Endometrium (tissue), 2 donors: Measurements from ENCODE around the gene DOCK4.
"Not testable (repeated sequence)": the region's sequence is repeated elsewhere in the genome, so short reads cannot be mapped to it uniquely, and the experiment has no call there.

Source experiments
- FAIRE-seq: peaks from 2 replicates; lab custom pipeline; 2012; peaks lifted over from hg19 to GRCh38; lab: Jason Lieb, UNC
- donor health status: control.
- donor health status: control.

The DOCK4 gene

GRCh38 chr7:111952783-111953182 is 253.4 kb downstream of the DOCK4 start:
- no peak for FAIRE-seq

GRCh38 chr7:111951052-111951451 is 255.1 kb downstream of the DOCK4 start:
- no peak for FAIRE-seq

DNA sequence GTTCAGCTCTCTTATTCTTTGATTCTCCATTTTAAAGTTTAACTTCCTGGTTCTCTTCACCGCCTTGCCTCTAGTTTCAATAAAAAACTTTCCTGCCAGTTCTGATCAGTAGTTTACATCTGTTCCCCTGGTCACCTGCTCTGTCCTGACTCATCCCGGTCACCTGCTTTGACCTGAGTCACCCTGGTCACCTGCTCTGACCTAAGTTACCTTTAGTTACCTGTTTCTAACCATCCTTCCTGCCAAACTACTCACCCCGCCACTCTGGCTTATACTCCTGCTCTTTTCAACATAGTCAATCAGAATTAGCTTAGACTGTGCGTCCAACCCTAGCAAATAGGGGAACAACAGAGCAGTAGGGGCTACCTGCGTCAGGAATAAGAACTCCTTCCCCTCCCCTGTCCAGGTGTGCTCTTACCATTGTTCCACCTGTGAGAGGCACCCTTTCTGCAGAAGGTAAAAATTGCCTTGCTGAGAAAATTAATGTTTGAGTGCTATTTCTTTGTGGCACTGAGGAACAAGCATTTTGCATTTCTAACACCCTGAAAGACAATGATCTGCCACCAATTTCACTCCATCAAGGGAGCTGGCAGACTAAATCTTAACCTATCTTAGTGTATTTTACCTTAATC is 263.6 kb downstream of the DOCK4 start:
- FAIRE-seq, result no peak

GRCh38 chr7:111937163-111937562 is 269.0 kb downstream of the DOCK4 start:
- FAIRE-seq, result no peak

DNA sequence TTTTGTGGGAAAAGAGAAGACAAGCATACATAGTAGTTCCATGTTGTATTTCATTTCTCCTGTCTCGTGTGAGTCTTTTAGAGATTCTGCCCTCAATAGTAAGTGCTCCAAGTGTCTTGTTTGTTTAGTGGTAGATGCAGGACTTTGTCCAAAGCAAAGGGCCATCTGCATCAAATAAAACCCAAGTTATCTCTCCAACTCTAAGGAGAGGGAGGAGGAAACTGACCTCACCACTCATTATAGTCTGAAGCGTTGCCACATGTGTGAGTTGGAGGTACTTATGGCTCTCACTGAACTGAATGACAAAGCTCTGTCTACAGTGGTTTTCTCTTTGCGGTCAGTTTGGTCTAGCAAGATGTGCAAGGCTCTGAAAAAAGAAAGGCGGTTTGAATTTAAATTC is 272.6 kb downstream of the DOCK4 start:
- no peak for FAIRE-seq

DNA sequence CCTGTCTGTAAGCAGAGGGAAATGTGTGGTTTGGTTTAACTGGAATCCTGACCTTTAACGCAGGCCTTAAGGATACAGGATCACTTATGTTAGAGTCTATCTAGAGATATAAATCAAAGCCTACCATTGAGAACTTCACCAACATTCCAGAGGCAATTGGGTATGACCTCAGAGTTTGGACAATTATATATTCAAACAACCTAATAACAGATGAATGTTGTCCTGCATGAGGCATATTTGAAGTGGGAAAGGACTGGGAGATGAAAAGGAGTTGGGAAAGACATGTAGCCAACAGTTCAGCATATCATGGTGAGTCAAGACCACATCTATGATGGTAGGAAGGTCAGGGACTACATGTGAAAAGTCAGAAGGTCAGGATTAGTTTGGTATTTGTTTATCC is 274.2 kb downstream of the DOCK4 start:
- no peak for FAIRE-seq

DNA sequence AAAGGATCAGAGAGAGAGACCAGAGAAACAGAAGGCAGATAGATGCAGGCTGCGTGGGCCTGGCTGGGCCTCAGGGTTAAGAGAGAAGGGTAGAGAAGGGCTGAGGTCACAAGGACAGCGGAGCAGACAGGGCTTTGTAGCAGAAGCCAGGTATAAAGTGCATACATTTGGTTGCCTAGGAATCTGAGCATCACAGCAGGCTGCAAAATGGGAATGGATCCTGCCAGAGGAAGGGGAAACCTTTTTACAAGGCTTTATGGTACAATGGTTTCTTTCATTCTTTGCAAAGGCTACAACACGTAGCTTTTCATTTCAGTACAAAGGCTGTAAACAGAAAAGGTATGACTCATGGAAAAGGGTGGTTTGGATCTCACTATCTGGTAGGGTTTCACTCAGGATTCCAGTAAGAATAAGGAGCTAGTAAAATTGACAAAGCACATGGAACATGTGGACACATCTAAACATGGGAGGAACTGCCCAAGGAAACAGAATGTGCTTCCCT is 275.1 kb downstream of the DOCK4 start:
- no peak for FAIRE-seq

GRCh38 chr7:111929264-111929663 is 276.9 kb downstream of the DOCK4 start:
- no peak for FAIRE-seq

GRCh38 chr7:111927353-111928019 is 278.7 kb downstream of the DOCK4 start:
- no peak for FAIRE-seq

DNA sequence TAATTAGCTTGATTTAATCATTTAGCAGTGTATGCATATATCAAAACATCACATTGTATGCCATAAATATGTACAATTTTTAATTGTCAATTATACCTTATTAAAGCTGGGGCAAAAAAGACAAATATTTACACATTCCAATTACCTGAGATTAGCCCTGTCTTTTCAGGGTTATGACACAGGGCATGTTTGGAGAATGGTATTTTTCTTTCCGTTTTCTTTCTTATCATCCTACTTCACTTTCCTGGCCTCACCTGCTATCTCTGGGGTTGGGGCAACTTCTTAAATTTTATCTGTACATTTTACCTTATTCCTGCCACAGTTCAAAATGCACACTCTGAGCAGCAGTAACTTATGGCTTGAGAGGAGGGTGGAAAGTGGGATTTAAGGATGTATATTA is 285.9 kb downstream of the DOCK4 start:
- no peak for FAIRE-seq

- no peak for FAIRE-seq
These were observed 286.5 kb downstream of the DOCK4 start for GRCh38 chr7:111919631-111920179.

GRCh38 chr7:111919164-111919563 is 287.0 kb downstream of the DOCK4 start:
- FAIRE-seq, result no peak

GRCh38 chr7:111918461-111918860 is 287.7 kb downstream of the DOCK4 start:
- no peak for FAIRE-seq

GRCh38 chr7:111917404-111917803 is 288.8 kb downstream of the DOCK4 start:
- not testable (repeated sequence) for FAIRE-seq

GRCh38 chr7:111914291-111914690 is 291.9 kb downstream of the DOCK4 start:
- no peak for FAIRE-seq

- FAIRE-seq, result no peak
These were observed 294.8 kb downstream of the DOCK4 start for GRCh38 chr7:111911166-111911961.

GRCh38 chr7:111910656-111911055 is 295.5 kb downstream of the DOCK4 start:
- FAIRE-seq, result no peak

- FAIRE-seq, result not testable (repeated sequence)
These were observed 297.5 kb downstream of the DOCK4 start for GRCh38 chr7:111908673-111909072.

- FAIRE-seq, result no peak
These were observed 302.4 kb downstream of the DOCK4 start for GRCh38 chr7:111903797-111904196.

DNA sequence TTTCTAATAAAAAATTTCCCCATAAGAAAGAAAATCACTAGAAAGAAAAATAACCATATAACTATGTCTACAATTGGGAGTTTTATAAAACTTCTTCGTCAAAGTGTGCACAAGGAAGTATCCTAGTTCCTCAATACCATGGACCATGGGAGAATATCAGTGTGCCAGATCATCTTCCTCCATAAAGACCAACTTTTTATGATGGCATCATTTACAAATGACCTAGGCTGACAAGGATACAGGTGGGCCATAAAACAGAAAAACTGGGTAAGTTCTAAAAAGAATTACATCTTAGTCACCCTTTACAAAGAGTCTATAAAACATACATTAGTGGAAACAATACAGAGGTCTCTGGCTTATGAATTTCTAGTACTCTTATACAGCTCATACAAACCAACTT is 303.2 kb downstream of the DOCK4 start:
- FAIRE-seq, result no peak

- no peak for FAIRE-seq
These were observed 305.9 kb downstream of the DOCK4 start for GRCh38 chr7:111900283-111900682.

DNA sequence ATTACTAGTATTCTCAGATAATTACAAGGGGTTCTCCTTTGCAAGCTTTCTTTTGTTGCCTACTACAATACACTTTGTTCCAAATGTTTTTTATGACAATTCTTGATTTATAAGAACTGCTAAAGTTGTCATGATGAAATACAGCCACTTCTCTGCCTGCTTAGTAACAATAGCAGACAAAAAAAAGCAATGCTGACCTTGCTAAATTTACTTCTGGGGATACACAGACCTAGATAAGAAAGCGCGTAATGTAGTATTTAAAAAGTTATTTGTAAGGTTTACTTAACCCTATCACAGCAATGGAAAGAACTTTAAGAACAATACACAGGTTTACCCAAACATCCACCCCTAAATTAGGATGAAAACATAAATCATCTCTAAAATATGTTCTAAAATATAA is 311.1 kb downstream of the DOCK4 start:
- FAIRE-seq, result no peak

GRCh38 chr7:111894518-111894917 is 311.7 kb downstream of the DOCK4 start:
- no peak for FAIRE-seq
